ENCODE measurements around the gene TMEM248.
A peak's percentile ranks its signal among the peaks of the same experiment; 100 is the strongest.
"Not testable (repeated sequence)": the region's sequence is repeated elsewhere in the genome, so short reads cannot be mapped to it uniquely, and the experiment has no call there.

The TMEM248 gene

GRCh38 chr7:66970310-66970709 is 49.3 kb downstream of the TMEM248 start:
- TF ChIP-seq CTCF (IDR thresholded peaks at IDR 0.05; ENCODE audit: insufficient read depth, low read length, missing control alignments), result no peak
- ChIA-PET POLR2A (no interaction called here), CTCF (no interaction called here)
- no peak overlapping the region for H3K4me3 ChIP-seq (ENCODE audit: low read depth, low read length)
- DNase-seq (ENCODE audit: low read depth, low spot score), result no peak

- no peak overlapping the region for H3K4me3 ChIP-seq (ENCODE audit: low read depth, low read length)
- ChIA-PET POLR2A (no interaction called here), CTCF (no interaction called here)
- DNase-seq (ENCODE audit: low read depth, low spot score), result no peak
- no peak for TF ChIP-seq CTCF (IDR thresholded peaks at IDR 0.05; ENCODE audit: insufficient read depth, low read length, missing control alignments)
These were observed 54.1 kb downstream of the TMEM248 start for GRCh38 chr7:66974986-66975590.

GRCh38 chr7:66978312-66978711 is 57.3 kb downstream of the TMEM248 start:
- CTCF ChIA-PET; POLR2A ChIA-PET; H3K4me3 ChIP-seq (ENCODE audit: low read depth, low read length); DNase-seq (ENCODE audit: low read depth, low spot score): not testable (repeated sequence)

GRCh38 chr7:66979013-66979412 is 58.0 kb downstream of the TMEM248 start:
- POLR2A ChIA-PET; DNase-seq (ENCODE audit: low read depth, low spot score); H3K4me3 ChIP-seq (ENCODE audit: low read depth, low read length): not testable (repeated sequence)
- CTCF ChIA-PET, result interaction anchor here (0.7 kb wide), 1 partner anchor 239 kb away, joined by 3 read pairs; no protein-coding TSS in a partner anchor

GRCh38 chr7:66980336-66980735 is 59.3 kb downstream of the TMEM248 start:
- POLR2A ChIA-PET, result not testable (repeated sequence)

GRCh38 chr7:66989552-66989951 is 68.5 kb downstream of the TMEM248 start:
- H3K4me3 ChIP-seq (ENCODE audit: low read depth, low read length); CTCF ChIA-PET; DNase-seq (ENCODE audit: low read depth, low spot score); POLR2A ChIA-PET: not testable (repeated sequence)

More at GRCh38 chr7:66980336-66980735, 59.3 kb downstream of the TMEM248 start:
- H3K4me3 ChIP-seq (ENCODE audit: low read depth, low read length); CTCF ChIA-PET; DNase-seq (ENCODE audit: low read depth, low spot score): not testable (repeated sequence)

- CTCF ChIA-PET; POLR2A ChIA-PET; DNase-seq (ENCODE audit: low read depth, low spot score): not testable (repeated sequence)
- peak overlapping the region; percentile 71 for H3K4me3 ChIP-seq (ENCODE audit: low read depth, low read length)
These were observed 73.0 kb downstream of the TMEM248 start for GRCh38 chr7:66994051-66994450.

GRCh38 chr7:66994691-66995049 is 73.6 kb downstream of the TMEM248 start:
- DNase-seq (ENCODE audit: low read depth, low spot score), result peak; percentile 58
- H3K4me3 ChIP-seq (ENCODE audit: low read depth, low read length), result peak overlapping the region; percentile 71
- ChIA-PET POLR2A (interaction anchor here (0.9 kb wide), 1 partner anchor 72 kb away, joined by 3 read pairs; no protein-coding TSS in a partner anchor), CTCF (interaction anchor here (1.1 to 1.3 kb wide), 3 partner anchors 33 to 322 kb away, joined by 3 read pairs; no protein-coding TSS in a partner anchor)
- TF ChIP-seq CTCF (IDR thresholded peaks at IDR 0.05; ENCODE audit: insufficient read depth, low read length, missing control alignments), result peak; percentile 44

- CTCF ChIA-PET, result interaction anchor here (1.1 to 1.3 kb wide), 3 partner anchors 34 to 323 kb away, joined by 3 read pairs; no protein-coding TSS in a partner anchor
- H3K4me3 ChIP-seq (ENCODE audit: low read depth, low read length), result peak within 1 kb of the TSS; percentile 71
- DNase-seq (ENCODE audit: low read depth, low spot score), result peak; percentile 88
- POLR2A ChIA-PET, result interaction anchor here (0.9 kb wide), 1 partner anchor 73 kb away, joined by 3 read pairs; no protein-coding TSS in a partner anchor
These were observed 74.2 kb downstream of the TMEM248 start, which contains the start of gene SBDS for GRCh38 chr7:66995050-66995776. TSS of gene SBDS (minus strand) at chr7:66995586. CDS start at chr7:66995417, 169 bp downstream.

GRCh38 chr7:66996444-66997191 is 75.6 kb downstream of the TMEM248 start, which contains the start of gene TYW1:
TSS of gene TYW1 (plus strand) at chr7:66996833. CDS start at chr7:66996979, 146 bp downstream.
- H3K4me3 ChIP-seq (ENCODE audit: low read depth, low read length), result peak within 1 kb of the TSS; percentile 73
- peak; percentile 73 for DNase-seq (ENCODE audit: low read depth, low spot score)
- CTCF ChIA-PET, POLR2A ChIA-PET: not testable (repeated sequence)

GRCh38 chr7:67000601-67001258 is 79.7 kb downstream of the TMEM248 start:
- DNase-seq (ENCODE audit: low read depth, low spot score); H3K4me3 ChIP-seq (ENCODE audit: low read depth, low read length); POLR2A ChIA-PET; CTCF ChIA-PET: not testable (repeated sequence)

GRCh38 chr7:67004145-67004544 is 83.1 kb downstream of the TMEM248 start:
- H3K4me3 ChIP-seq (ENCODE audit: low read depth, low read length); CTCF ChIA-PET; DNase-seq (ENCODE audit: low read depth, low spot score); POLR2A ChIA-PET: not testable (repeated sequence)
